GM21360 (cell line): ENCODE data around the gene PACS2.
"Not testable (repeated sequence)": the region's sequence is repeated elsewhere in the genome, so short reads cannot be mapped to it uniquely, and the experiment has no call there.

ENCODE experiments used
- ATAC-seq: cut with Tn5 transposase; IDR thresholded peaks from one replicate; pipeline ENCODE4 v1.9.1; 2021; ENCODE audit warnings: mild to moderate bottlenecking, moderate library complexity; ENCODE audit not compliant: unreplicated experiment

Gene PACS2

GRCh38 chr14:105348169-105348944, 33.8 kb downstream of the PACS2 start:
- ATAC-seq: no peak

- ATAC-seq: no peak
Measured at GRCh38 chr14:105348945-105349699, 34.6 kb downstream of the PACS2 start.

DNA sequence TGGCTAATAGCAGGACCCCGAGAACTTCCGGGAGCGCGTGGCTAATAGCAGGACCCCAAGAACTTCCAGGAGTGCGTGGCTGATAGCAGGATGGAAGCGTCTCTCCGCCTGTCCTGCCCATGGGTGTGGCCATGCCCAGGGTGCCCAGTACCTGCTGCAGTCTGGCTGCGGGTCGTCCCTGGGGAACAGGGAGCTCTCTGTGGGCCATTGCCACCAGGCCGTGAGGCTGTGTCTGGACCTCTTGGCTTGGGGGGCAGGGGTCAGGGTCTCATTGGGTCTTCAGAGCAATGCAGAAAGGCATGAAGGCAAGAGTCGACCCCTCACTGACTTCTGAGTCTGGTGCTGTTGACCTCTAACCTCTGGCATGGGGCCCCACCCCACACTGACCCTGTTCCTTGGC, 35.4 kb downstream of the PACS2 start:
- no peak for ATAC-seq

DNA sequence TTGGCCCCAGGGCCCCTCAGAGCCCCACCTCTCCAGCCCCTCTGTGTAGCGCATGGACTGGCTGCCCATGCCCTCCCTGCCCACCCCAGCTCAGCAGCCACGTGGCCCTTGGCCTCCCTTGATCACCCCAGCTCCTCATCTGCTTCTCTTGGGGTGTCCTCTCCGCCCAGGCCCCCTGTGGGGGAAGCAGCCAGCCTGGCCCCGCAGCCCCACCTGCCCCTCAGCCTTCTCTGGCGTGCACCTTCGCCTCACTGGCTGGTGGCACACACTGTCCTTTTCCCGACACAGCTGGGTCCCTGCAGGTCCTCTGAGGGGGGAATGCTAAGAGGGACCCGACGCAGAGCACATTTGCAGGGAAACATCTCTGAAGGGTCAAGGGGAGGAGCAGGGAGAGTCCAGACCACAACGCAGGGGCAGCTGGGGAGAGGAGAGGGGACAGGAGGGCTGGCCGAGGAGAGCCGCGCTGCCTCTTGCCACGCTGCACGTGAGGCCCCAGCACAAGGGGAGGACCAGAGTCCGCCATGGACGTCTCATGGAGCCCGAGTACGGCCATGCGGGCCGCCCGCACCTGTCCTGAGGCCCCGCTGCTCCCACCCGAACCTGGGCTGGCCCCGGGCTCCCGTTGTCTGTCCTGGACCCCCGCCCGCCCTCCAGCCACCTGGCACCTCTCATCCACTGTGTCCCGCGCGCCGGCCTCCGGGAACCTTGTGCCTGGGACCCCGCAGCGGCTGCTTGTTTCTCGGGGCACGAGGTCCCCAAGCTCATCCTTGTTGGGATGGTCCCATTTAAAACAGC, 36.1 kb downstream of the PACS2 start:
- ATAC-seq: no peak

- ATAC-seq: no peak
Measured at GRCh38 chr14:105351410-105351809, 36.9 kb downstream of the PACS2 start.

DNA sequence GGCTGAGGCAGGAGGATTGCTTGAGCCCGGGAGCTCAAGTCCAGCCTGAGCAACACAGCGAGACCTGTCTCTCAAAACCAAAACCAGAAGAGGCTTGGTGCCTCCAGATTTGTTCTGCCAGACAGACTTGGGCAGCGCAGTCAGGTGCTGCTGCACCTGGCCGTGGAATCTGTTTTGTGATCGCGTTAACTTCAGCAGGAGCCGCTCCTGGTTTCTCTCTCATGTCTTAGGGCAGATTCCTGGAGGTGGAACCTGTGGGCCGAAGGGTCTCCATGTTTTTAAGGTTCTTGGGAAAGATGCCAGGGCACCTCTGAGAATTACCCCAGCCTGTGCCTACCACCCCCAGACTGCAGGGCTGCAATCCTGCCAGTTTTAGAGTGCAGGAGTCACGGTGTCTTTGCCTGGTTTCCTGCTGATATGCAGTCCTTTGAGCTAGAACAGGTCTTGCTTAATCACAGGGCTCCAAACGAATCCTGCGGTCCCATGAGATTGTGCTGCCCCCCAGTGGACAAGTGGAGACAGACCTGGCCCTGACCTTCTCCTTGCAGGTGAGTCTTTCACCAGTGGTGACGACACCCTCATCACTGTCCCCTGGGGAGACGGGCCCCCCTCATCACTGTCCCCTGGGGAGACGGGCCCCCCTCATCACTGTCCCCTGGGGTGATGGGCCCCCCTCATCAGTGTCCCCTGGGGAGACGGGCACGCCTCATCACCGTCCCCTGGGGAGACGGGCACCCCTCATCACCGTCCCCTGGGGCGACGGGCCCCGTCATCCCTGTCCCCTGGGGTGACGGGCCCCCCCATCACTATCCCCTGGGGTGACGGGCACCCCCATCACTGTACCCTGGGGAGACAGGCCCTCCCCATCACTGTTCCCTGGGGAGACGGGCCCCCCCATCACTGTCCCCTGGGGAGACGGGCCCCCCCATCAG, 37.6 kb downstream of the PACS2 start:
- ATAC-seq: no peak

DNA sequence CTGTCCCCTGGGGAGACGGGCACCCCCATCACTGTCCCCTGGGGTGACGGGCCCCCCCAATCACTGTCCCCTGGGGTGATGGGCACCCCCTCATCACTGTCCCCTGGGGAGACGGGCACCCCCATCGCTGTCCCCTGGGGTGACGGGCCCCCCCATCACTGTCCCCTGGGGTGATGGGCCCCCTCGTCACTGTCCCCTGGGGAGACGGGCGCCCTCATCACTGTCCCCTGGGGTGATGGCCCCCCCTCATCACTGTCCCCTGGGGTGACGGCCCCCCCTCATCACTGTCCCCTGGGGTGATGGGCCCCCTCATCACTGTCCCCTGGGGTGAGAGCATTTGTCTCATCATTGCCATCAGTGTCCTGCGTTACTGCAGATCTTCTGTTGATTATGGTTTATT, 38.6 kb downstream of the PACS2 start:
- ATAC-seq: no peak

DNA sequence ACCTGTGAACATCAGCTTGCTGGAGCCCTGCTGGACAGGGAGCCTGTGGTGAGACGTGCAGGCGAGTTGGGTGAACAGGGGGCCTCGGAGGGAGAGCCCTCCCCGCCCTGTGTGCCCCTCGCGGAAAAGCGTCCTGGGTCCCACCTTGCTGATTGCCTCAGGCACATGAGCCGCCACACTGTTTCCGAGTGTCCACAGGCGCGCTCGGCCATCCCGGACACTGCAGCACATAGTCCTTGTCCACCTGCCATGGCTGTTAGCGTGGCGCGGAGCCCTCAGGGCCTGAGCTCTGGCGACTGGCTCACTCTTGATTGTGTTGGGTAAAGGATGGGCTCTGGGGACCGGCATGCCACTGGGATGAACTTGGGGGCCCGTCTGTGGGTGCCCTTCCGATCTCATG, 40.0 kb downstream of the PACS2 start:
- ATAC-seq: no peak

GRCh38 chr14:105355049-105355575, 40.6 kb downstream of the PACS2 start:
- ATAC-seq: no peak

- no peak for ATAC-seq
Measured at GRCh38 chr14:105355850-105356604, 41.5 kb downstream of the PACS2 start.

GRCh38 chr14:105356927-105357326, 42.4 kb downstream of the PACS2 start:
- ATAC-seq: no peak

DNA sequence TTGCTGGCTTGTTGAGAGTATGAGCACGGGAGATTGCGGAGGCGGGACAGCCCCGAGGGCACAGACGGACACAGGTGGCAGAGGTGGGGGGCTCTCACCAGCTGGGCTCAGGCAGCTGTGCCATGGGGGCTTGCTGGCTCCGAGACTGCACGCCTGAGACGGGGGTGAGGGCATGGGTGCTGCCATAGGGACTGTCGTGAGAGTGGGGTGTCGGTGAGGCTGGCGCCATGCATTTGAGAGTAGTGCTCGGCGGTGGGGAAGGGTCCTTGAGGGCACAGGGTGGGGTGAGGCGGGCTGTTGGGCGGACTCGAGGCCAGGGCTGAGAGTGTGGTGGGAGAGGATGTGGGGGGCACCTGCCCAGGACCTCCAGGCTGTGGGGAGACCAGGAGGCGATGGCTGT, 43.1 kb downstream of the PACS2 start:
- no peak for ATAC-seq

DNA sequence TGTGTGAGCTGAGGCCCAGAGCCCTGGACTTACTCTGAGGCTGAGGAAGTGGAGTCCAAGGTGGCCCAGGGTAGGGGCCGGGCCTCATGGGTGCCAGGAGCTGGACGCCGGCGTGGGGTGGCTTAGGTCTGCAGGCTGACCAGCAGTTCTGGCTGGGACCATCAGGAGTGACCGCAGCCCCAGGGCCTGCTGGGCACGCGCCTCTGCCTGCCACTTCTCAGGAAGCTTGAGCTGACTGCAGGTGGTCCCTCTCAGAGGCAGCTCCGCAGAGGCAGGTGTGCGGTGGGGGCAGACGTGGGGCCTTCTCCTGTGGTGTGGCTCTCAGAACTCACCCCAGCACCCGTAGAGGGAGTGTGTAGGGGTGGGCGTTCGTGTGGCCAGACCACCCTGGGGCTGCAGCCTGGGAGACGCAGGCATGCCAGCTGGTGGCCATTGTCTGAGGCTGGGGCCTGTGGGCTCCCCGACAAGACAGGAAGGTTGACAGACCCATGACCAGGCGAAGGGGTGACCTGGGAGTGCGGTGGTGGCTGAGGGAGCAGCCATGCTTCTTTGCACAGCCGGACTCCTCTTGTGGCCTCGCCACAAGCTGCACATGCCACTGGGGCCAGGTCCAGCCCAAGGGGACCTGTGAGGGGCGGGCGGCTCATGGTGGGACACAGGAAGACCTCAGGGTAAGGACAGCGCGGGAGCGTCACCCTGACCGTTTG, 43.7 kb downstream of the PACS2 start:
- no peak for ATAC-seq

DNA sequence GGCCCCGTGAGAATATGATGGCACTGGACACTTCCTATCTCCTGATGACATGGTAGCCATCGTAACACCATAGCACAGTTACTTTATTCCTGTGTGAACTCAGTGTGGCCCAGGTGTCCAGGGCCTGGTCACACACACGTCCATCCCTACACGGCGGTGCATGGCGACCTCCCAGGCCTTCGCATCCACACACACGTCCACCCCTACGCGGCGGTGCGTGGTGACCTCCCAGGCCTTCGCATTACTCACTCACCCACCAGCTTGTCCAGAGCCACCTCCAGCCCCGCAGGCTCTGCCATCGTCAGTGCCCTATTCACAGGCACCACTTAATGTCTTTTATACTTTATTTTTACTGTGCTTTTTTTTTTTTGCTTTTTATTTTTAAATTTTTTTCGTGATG, 44.4 kb downstream of the PACS2 start:
- ATAC-seq: no peak

GRCh38 chr14:105361412-105361811, 46.9 kb downstream of the PACS2 start:
- ATAC-seq: not testable (repeated sequence)

DNA sequence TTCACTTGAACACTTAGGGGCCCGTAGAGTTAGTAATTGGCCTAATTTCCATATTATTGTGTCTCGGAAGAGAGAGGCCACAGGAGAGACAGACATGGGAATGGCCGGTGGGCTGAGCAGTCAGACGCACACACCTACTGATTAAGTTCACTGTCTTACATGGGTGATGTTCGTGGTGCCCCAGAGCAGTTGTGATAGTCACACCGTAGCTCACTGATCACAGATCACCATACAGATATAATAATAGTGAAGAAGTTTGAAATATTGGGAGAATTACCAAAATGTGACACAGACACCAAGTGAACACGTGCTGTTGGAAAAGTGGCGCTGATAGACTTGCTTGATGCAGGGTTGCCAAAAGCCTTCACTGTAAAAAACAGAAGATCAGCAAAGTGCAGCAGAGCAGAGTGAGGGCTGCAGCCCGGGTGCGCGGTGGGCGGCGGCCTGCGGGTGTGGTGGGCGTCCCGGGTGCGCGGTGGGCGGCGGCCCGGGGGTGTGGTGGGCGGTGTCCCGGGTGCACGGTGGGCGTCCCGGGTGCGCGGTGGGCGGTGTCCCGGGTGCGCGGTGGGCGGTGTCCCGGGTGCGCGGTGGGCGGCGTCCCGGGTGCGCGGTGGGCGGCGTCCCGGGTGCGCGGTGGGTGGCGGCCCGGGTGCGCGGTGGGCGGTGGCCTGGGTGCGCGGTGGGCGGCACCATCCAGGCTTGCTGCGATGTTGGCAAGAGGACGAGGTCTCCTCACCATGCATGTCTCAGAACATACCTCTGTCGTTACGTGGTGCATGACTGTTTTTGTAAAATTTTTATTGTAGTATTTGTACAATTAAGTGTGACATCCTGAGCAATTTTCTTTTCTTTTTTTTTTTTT, 49.5 kb downstream of the PACS2 start:
- no peak for ATAC-seq

DNA sequence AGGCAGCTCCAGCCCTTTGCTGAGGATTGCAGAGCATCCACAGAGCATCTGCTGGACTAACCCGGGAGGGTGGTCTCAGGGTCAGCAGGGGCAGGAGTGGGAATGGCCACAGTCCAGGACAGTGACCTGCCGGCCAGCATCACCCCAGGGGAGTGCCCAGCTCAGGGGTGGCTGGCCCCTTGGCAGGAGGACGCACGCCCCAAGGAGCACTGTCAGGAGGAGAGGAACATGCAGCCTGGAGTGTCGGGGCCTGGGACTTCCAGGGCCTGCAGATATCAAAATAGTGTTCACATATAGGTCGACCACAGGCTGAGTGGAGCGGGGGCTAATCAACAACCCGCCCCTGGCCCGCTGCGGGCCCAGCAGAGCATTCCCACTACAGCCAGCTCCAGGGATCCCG, 50.6 kb downstream of the PACS2 start:
- ATAC-seq: no peak

GRCh38 chr14:105365681-105366080, 51.1 kb downstream of the PACS2 start:
- no peak for ATAC-seq
